ENCODE results near the gene PPP6C. TPM values are rescaled to one million over a fixed set of nuclear protein-coding genes. Genes with fewer than 3 reads are reported as not detected.
"Not testable (repeated sequence)": the region's sequence is repeated elsewhere in the genome, so short reads cannot be mapped to it uniquely, and the experiment has no call there.

The PPP6C gene
- total RNA-seq, 1 experiment from 2014 or later = 52.6 TPM

DNA sequence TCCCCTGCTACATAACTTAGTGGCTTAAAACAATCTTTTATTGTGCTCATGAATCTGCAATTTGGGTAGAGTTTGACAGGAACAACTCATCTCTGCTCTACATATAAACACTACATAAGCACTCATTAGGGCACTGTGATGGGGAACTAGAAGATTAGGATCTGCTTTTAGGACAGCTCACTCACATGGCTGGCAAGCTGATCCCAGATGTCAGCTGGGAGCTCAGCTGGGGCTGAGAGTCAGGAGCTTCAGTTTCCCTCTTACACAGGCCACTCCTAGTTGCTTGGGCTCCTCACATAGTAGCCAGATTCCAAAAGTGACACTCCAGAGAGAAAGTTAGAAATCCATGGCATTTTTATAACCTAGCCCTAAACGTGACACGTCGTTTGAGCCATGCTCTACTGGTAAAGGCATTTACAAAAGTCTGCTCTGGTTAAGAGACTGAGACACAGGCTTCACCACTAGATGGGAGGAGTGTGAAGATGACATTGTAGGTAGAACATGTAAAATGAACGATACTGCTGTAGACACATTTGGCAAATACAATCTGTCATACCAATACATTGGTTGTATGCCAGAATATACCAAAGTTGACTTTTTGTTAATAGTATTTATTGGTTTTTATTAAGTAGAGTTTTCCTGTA lies 69.8 kb downstream of the PPP6C start:
- peak; percentile 40 for DNase-seq (ENCODE audit: low read depth, low spot score)
- in situ Hi-C loops (cut with HindIII; ENCODE audit: low pct_unique_long_range_greater_than_20kb, low sequenced_read_pairs) = no loop called here

DNA sequence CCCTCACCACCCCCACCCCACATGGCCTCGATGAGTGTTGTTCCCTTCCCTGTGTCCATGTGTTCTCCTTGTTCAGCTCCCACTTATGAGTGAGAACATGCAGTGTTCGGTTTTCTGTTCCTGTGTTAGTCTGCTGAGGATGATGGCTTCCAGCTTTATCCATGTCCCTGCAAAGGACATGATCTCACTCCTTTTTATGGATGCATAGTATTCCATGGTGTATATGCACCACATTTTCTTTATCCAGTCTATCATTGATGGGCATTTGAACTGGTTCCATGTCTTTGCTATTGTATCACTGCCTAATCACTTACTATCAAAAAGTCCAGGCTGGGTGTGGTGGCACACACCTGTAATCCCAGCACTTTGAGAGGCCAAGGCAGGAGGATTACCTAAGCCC lies 70.9 kb downstream of the PPP6C start:
- DNase-seq (ENCODE audit: low read depth, low spot score); in situ Hi-C loops (cut with HindIII; ENCODE audit: low pct_unique_long_range_greater_than_20kb, low sequenced_read_pairs): not testable (repeated sequence)

DNA sequence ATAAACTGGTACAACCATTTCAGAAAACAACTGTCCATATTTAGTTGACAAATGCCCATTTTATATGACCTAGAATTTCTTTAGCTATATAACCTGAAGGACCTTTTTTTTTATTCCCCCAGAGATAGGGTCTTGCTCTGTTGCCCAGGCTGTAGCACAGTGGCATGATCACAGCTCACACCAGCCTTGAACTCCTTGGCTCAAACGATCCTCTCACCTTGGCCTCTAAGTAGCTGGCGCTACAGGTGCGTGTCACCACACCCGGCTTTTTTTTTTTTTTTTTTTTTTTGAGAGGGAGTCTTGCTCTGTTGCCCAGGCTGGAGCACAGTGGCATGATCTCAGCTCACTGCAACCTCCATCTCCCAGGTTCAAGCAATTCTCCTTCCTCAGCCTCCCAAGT lies 75.1 kb downstream of the PPP6C start:
- in situ Hi-C loops (cut with HindIII; ENCODE audit: low pct_unique_long_range_greater_than_20kb, low sequenced_read_pairs); DNase-seq (ENCODE audit: low read depth, low spot score): not testable (repeated sequence)

DNA sequence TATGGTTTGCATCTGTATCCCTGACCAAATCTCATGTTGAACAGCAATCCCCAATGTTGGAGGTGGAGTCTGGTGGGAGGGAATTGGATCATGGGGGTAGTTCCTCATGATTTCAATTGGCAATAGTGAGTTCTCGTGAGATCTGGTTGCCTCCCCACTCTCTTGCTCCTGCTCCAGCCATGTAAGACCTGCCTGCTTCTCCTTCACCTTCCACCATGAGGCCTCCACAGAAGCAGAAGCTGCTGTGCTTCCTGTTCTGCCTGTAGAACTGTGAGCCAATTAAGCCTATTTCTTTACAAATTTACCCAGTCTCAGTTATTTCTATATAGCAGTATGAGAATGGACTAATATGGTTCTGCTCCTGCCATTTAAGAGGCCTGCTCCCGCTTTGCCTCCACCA lies 79.1 kb downstream of the PPP6C start:
- DNase-seq (ENCODE audit: low read depth, low spot score) = no peak
- in situ Hi-C loops (cut with HindIII; ENCODE audit: low pct_unique_long_range_greater_than_20kb, low sequenced_read_pairs) = no loop called here

DNA sequence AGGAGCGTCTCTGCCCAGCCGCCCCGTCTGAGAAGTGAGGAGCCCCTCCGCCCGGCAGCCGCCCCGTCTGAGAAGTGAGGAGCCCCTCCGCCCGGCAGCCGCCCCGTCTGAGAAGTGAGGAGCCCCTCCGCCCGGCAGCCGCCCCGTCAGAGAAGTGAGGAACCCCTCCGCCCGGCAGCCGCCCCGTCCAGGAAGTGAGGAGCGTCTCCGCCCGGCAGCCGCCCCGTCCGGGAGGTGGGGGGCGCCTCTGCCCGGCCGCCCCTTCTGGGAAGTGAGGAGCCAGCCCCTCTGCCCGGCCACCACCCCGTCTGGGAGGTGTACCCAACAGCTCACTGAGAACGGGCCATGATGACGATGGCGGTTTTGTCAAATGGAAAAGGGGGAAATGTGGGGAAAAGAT lies 81.1 kb downstream of the PPP6C start:
- DNase-seq (ENCODE audit: low read depth, low spot score); in situ Hi-C loops (cut with HindIII; ENCODE audit: low pct_unique_long_range_greater_than_20kb, low sequenced_read_pairs): not testable (repeated sequence)

DNA sequence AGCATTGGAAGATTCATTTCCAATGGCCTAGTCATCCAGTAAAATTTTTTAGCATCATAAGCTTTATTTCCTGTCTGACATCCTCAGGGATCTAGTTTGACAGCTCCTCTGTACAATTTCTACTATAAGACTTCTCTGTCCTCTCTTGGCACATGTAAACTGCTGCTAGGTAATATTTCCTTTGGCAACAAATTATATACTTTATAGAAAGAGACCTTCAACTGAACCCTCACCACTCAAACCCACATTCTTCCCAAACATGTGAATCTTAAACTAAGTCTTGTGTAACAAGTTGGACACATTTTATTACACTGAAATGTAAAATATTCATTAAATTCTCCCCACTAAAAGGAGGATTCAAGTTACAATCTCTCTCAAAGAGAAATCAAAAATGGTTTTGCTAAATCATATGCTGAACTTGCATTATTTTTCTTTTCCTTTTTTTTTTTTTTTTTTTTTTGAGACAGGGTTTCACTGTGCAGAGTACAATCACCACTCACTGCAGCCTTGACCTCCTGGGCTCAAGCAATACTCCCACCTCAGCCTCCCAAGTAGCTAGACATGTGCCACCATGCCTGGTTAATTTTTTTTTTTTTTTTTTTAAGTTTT lies 83.2 kb downstream of the PPP6C start:
- DNase-seq (ENCODE audit: low read depth, low spot score) = peak; percentile 10
- in situ Hi-C loops (cut with HindIII; ENCODE audit: low pct_unique_long_range_greater_than_20kb, low sequenced_read_pairs) = no loop called here

DNA sequence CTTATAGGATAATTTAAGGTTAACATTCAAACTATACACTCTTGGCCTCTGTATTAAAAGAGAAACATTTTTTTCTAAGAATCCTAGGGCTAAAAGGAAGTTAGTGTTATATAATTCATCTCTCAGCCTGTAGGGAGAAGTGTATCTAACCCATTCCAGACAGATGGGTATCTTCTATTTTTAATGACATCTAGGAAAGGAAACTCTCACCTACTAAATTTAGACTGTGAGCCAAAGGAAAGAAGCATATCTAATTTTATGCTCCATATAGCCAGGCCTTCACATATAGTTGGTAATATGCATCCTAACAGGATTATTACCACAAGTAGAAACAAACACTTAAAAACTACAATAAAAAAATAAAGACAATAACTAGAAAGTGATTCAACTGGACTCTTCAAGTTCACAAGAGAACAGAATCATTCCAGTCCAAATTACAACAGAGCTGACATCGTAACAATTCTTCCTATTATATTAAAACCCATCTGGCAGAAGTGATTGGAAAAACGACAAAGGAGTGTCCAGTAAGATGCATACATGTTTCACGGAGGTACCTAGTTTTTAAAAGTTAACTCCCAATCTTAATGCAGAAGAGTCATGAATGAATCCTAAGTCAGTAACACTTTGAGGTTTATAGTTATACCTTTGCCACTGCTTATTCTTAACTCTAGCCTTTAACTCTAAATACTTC lies 85.7 kb downstream of the PPP6C start:
- no peak for DNase-seq (ENCODE audit: low read depth, low spot score)
- in situ Hi-C loops (cut with HindIII; ENCODE audit: low pct_unique_long_range_greater_than_20kb, low sequenced_read_pairs) = no loop called here

DNA sequence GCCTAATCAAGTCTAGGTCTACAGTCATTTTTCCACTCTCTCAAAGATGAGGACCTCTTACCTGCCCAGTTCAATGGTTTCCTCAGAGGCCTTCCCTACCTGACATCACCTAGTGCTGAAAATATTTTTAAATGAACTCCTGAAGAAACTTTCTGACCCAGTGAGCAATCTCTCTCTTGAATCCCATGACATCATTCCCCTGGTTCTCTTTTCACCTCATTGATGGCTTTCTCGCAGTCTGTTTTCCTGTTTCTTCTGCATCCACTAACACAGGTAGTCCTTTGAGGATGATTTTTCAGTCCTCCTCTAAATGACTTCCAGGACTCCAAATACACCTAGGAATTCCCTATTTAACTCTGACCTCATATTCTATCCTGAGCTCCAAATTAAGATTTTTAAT lies 86.6 kb downstream of the PPP6C start:
- DNase-seq (ENCODE audit: low read depth, low spot score) = no peak
- in situ Hi-C loops (cut with HindIII; ENCODE audit: low pct_unique_long_range_greater_than_20kb, low sequenced_read_pairs) = no loop called here

DNA sequence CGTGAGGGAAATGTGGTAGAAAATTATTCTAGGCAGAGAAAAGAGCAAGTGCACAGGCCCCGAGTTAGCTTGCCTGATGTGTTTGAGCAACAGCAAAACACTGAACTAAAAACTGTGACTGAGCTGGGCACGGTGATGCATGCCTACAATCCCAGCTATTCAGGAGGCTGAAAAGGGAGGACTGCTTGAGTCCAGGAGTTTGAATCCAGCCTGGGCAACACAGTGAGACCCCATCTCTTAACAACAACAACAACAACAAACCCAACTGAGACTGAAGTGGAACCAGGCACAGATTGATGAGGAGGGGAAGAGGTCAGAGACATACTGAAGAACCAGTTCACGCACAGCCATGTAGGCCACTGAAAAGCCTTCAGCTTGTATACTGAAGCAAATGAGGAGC lies 88.8 kb downstream of the PPP6C start:
- DNase-seq (ENCODE audit: low read depth, low spot score) = no peak
- in situ Hi-C loops (cut with HindIII; ENCODE audit: low pct_unique_long_range_greater_than_20kb, low sequenced_read_pairs) = no loop called here

DNA sequence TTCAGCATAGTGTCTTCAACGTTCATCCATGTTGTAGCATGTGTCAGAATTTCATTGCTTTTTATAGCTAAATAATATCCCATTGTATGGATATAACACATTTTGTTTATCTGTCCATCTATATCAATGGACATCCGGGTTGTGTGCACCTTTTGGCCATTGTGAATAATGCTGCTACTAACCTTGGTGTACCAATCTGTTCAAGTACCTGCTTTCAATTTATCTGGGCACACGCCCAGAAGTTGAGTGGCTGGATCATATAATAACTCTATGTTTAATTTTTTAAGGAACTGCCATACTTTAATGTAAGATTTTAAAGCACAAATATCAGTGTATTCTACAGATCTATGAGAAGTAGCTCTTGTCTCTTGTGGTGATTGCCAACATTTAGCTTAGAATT lies 89.8 kb downstream of the PPP6C start:
- in situ Hi-C loops (cut with HindIII; ENCODE audit: low pct_unique_long_range_greater_than_20kb, low sequenced_read_pairs) = no loop called here

More for the DNA sequence above, 89.8 kb downstream of the PPP6C start:
- DNase-seq (ENCODE audit: low read depth, low spot score) = no peak

Other genes with a start within 250 kb of the PPP6C start
- 25.1 and 25.9 TPM in 2 replicates for gene GOLGA1, start 248.7 kb downstream of the PPP6C start, total RNA-seq (2014; rRNA removed; shearing (Covaris generic))
- 4.1 and 7.2 TPM in 2 replicates for gene SCAI, start 46.3 kb downstream of the PPP6C start, total RNA-seq (2014; rRNA removed; shearing (Covaris generic))
- gene RABEPK, start 10.7 kb upstream of the PPP6C start, total RNA-seq (2014; rRNA removed; shearing (Covaris generic)) = 47.7 and 50.9 TPM in 2 replicates
- gene HSPA5, start 51.5 kb upstream of the PPP6C start, total RNA-seq (2014; rRNA removed; shearing (Covaris generic)) = 65.9 and 80.6 TPM in 2 replicates
- gene GAPVD1, start 72.0 kb upstream of the PPP6C start, total RNA-seq (2014; rRNA removed; shearing (Covaris generic)) = 44.0 and 48.9 TPM in 2 replicates

Data from SK-MEL-5 (cell line).